Lung (tissue), 12 donors: Measurements from ENCODE around the gene DDX41. TPM values are rescaled to one million over a fixed set of nuclear protein-coding genes. Genes with fewer than 3 reads are reported as not detected.

Experiments
- ATAC-seq: fragments of 200-7000 bp; cut with Tn5 transposase; one replicate; pipeline ENCODE4 v1.9.1; 2020; ENCODE audit warnings: moderate number of reproducible peaks; ENCODE audit not compliant: insufficient read depth, low FRiP score
- DNase-seq, 3 donors: peaks; one replicate each; pipeline ENCODE4 v3.0.0-alpha.2; 2013 to 2017
- H3K27ac ChIP-seq, 2 donors: one replicate each; pipeline ENCODE4 v1.5.1; 2013; ENCODE audit warnings: mild to moderate bottlenecking in 2 of 2, moderate library complexity in 2 of 2, control low read depth in 1 of 2, inconsistent platforms in 1 of 2, low read depth in 1 of 2, low read length in 1 of 2
- H3K27me3 ChIP-seq, 3 donors: one replicate each; pipeline ENCODE4 v1.5.1; 2013; ENCODE audit warnings: low read length in 2 of 3; ENCODE audit not compliant: control insufficient read depth in 3 of 3, insufficient read depth in 3 of 3
- H3K36me3 ChIP-seq, 4 donors: one replicate each; pipeline ENCODE4 v1.5.1; 2013; ENCODE audit warnings: low read length in 4 of 4, mild to moderate bottlenecking in 1 of 4, moderate library complexity in 1 of 4; ENCODE audit not compliant: control insufficient read depth in 4 of 4, insufficient read depth in 4 of 4
- H3K4me1 ChIP-seq, 5 donors: one replicate each; pipeline ENCODE4 v1.5.1; 2013; ENCODE audit warnings: low read length in 5 of 5, mild to moderate bottlenecking in 2 of 5, moderate library complexity in 1 of 5; ENCODE audit not compliant: control insufficient read depth in 5 of 5, insufficient read depth in 5 of 5
- H3K4me3 ChIP-seq: one replicate; pipeline ENCODE4 v1.5.1; 2013; ENCODE audit warnings: mild to moderate bottlenecking, control low read depth, moderate library complexity
- H3K9ac ChIP-seq, 2 donors: one replicate each; pipeline ENCODE4 v1.5.1; 2013; ENCODE audit warnings: low read length in 2 of 2, control low read depth in 1 of 2; ENCODE audit not compliant: insufficient read depth in 1 of 2
- H3K9me3 ChIP-seq, 4 donors: one replicate each; pipeline ENCODE4 v1.5.1; 2013; ENCODE audit warnings: low read length in 3 of 4, mild to moderate bottlenecking in 1 of 4, moderate library complexity in 1 of 4; ENCODE audit not compliant: control insufficient read depth in 4 of 4, insufficient read depth in 3 of 4
- WGBS, 2 donors: extraction: QIAGEN DNeasy Blood & Tissue Kit; methylation state at CpG; one replicate each; pipeline ENCODE4 v1.1.7; 2013; 5-methylcytosine and 5-hydroxymethylcytosine counted together
- polyA plus RNA-seq, 2 donors: library from polyadenylated mRNA; stranded (reverse); fragments of 200-250 nt; gene quantifications; one replicate each; pipeline ENCODE4 v1.2.1, GENCODE V29; 2013
- total RNA-seq, 2 donors: library from RNA; depleted of rRNA in 1 of 2; stranded (reverse); fragments of >200 nt in 1 of 2; gene quantifications; one replicate each; pipeline ENCODE4 v1.2.1, GENCODE V29; 2014 to 2021
- TF ChIP-seq, protein P1 (sequence below): IDR thresholded peaks from 2 replicates; pipeline ENCODE4 v1.5.1; 2012; ENCODE audit warnings: mild to moderate bottlenecking; ENCODE audit errors: control extremely low read depth, extremely low read depth
- donor health status: control.
- donor health status: control.
- donor health status: Bipolar disorder and iron deficiency.
- donor health status: healthy.
- donor health status: DM: yes; HTN: yes; CAD: no.

The DDX41 gene
- total and polyA plus RNA-seq, 4 donors, result 63.2 to 110 (median 73.6) TPM

DNA sequence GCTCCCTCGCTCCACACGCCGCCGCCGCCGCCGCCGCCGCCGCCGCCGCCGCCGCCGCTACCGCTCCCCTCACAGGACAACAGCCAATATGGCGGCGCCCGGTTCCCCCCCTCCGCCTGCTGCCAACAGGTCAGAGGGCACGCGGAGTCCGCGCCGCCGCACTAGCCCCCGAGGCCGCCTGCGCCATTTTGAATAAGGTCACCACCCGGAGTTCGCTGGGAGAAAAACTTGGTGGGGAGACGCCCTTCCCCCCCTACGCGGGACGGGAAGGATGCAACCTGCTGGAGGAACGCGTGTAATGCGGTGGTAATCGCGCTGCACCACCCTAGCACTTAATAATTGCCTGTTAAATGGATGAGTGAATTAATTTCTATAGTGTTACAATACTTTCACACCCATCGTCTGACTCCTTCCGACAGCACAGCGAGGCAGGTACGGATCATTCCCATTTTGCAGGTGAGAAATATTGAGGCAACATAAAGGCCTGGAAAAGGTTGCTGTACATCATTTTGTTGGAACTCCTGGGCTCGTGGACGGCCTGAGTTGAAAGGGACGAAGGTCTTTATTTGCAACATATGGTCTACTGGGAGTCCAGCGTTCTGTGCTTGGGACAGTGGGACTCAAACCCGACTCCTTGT lies 37.8 kb upstream of the DDX41 start, which contains the start of gene FAM193B:
TSS of gene FAM193B (minus strand) at position 90 of the 638 bp plus-strand sequence. CDS start 105 bp downstream, outside the sequence.
- peaks cover 0 to 22% (median 11%) of the 10 kb centered on the region in 4 donors for H3K36me3 ChIP-seq
- ATAC-seq (peak; percentile 93), DNase-seq (peak; percentile 92 to 95 (median 93))
- H3K27ac ChIP-seq, result peak within 1 kb of the TSS; percentile 77 to 84
- peak within 1 kb of the TSS; percentile 61 to 77 for H3K9ac ChIP-seq
- H3K4me1 ChIP-seq, result peaks cover 4 to 19% (median 7%) of the 10 kb centered on the region in 5 donors
- no peaks in the 10 kb centered on the region for H3K9me3 ChIP-seq
- H3K4me3 ChIP-seq, result peak within 1 kb of the TSS; percentile 94
- WGBS, 2 donors, result 8 to 14% methylated on average over 30 to 49 of the region's 49 CpGs
- no peaks in the 10 kb centered on the region for H3K27me3 ChIP-seq
- TF ChIP-seq, protein P1, sequence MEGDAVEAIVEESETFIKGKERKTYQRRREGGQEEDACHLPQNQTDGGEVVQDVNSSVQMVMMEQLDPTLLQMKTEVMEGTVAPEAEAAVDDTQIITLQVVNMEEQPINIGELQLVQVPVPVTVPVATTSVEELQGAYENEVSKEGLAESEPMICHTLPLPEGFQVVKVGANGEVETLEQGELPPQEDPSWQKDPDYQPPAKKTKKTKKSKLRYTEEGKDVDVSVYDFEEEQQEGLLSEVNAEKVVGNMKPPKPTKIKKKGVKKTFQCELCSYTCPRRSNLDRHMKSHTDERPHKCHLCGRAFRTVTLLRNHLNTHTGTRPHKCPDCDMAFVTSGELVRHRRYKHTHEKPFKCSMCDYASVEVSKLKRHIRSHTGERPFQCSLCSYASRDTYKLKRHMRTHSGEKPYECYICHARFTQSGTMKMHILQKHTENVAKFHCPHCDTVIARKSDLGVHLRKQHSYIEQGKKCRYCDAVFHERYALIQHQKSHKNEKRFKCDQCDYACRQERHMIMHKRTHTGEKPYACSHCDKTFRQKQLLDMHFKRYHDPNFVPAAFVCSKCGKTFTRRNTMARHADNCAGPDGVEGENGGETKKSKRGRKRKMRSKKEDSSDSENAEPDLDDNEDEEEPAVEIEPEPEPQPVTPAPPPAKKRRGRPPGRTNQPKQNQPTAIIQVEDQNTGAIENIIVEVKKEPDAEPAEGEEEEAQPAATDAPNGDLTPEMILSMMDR, result no peak

- TF ChIP-seq, protein P1, result no peak
- Histone ChIP-seq H3K4me3 (peak overlapping the region; percentile 94), H3K27ac (peak overlapping the region; percentile 77 to 84), H3K27me3 (no peaks in the 10 kb centered on the region), H3K36me3 (peaks cover 0 to 22% (median 11%) of the 10 kb centered on the region in 4 donors), H3K9ac (peak overlapping the region; percentile 61 to 68), H3K9me3 (no peaks in the 10 kb centered on the region), H3K4me1 (peaks cover 5 to 19% (median 7%) of the 10 kb centered on the region in 5 donors)
- ATAC-seq, result peak; percentile 24
- 1% methylated on average over 34 to 72 of the region's 72 CpGs for whole genome bisulfite sequencing, 2 donors
- peak; percentile 38 to 46 (median 45) for DNase-seq
Measured at GRCh38 chr5:177553671-177554429, 37.1 kb upstream of the DDX41 start.

DNA sequence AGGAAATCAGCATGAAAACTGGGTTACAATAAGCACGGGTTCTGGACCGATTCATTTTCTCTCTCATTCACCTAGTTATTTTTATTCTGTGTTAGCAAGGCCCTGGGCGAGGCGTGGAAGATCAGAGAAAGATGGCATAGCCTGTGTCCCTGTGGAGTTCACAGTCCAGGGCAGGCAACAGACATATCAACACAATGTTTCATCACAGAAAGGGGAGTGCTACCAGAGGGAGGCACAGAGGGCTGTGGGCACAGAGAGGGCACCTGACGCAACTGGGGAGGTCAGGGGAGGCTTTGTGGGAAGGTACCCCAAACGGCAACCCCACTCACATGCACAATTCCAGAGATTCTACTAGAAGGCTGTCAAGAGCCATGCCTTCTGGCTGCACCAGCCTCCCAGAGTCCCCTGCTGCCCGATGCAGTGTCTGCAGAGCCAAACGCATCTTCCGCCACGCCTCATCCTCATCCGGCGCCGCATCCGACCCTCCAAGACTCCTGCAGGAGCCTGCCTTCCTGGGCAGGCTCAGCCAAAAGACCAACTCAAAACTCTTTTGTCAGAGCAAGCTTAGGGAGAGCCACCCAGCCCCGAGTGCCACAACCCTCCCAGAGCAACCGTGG lies 36.2 kb upstream of the DDX41 start:
- DNase-seq, result no peak
- H3K4me3 ChIP-seq, result peak overlapping the region; percentile 94
- TF ChIP-seq, protein P1, result no peak
- peaks cover 6 to 19% (median 9%) of the 10 kb centered on the region in 5 donors for H3K4me1 ChIP-seq
- H3K27ac ChIP-seq, result peak overlapping the region in 1 of 2 donors; percentile 72
- no peaks in the 10 kb centered on the region for H3K9me3 ChIP-seq
- peak overlapping the region; percentile 61 to 68 for H3K9ac ChIP-seq
- peaks cover 0 to 22% (median 11%) of the 10 kb centered on the region in 4 donors for H3K36me3 ChIP-seq
- 53 to 68% methylated on average over 16 of the region's 16 CpGs for WGBS, 2 donors
- H3K27me3 ChIP-seq, result no peaks in the 10 kb centered on the region
- ATAC-seq, result no peak
